Choroid plexus epithelial cell (primary cell): Measurements from ENCODE around the gene HEYL.

Experiments
- DNase-seq: peaks from one replicate; pipeline ENCODE4 v3.0.0-alpha.2; 2010; ENCODE audit warnings: low read depth
- H3K4me3 ChIP-seq: 2 replicates; pipeline ENCODE4 v1.5.1; 2011; ENCODE audit warnings: low read depth, mild to moderate bottlenecking, control low read depth, low read length, moderate library complexity
- TF ChIP-seq, protein P1 (sequence below): conservative IDR thresholded peaks from 2 replicates; pipeline ENCODE4 v1.5.1; 2011; ENCODE audit warnings: low read depth, mild to moderate bottlenecking, control low read depth, inconsistent platforms, low read length, moderate library complexity

Gene HEYL

DNA sequence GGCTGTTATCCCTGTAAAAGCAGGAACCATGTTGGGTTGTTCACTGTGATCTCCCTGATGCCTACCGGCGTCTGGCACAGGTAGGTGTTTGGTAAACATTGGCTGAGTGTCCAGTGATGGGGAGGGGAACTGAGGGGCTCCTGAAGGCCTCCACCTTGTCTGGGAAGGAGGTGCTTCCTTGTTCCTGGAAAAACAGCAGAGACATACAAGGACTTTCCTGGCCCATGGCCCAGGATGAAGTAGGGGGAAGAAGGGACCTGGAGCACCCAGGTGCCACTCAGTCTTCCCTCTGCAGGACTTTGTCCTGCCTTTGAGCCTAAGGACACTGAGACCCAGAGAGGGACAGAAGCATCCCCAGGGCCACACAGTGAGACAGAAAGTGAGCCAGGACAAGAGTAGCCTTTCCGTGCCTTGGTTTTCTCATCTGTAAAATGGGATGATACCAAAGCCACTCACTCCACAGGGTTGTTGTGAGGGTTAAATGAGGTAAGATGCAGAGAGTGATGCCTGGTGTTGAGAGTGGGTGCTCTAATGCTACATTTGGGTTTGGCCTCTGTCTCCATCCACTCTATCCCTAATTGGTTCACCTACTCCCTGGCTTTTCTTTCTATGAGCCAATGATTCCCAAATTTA lies 6.1 kb upstream of the HEYL start:
- TF ChIP-seq, protein P1, sequence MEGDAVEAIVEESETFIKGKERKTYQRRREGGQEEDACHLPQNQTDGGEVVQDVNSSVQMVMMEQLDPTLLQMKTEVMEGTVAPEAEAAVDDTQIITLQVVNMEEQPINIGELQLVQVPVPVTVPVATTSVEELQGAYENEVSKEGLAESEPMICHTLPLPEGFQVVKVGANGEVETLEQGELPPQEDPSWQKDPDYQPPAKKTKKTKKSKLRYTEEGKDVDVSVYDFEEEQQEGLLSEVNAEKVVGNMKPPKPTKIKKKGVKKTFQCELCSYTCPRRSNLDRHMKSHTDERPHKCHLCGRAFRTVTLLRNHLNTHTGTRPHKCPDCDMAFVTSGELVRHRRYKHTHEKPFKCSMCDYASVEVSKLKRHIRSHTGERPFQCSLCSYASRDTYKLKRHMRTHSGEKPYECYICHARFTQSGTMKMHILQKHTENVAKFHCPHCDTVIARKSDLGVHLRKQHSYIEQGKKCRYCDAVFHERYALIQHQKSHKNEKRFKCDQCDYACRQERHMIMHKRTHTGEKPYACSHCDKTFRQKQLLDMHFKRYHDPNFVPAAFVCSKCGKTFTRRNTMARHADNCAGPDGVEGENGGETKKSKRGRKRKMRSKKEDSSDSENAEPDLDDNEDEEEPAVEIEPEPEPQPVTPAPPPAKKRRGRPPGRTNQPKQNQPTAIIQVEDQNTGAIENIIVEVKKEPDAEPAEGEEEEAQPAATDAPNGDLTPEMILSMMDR, result no peak
- H3K4me3 ChIP-seq, result no peak overlapping the region
- DNase-seq, result no peak

DNA sequence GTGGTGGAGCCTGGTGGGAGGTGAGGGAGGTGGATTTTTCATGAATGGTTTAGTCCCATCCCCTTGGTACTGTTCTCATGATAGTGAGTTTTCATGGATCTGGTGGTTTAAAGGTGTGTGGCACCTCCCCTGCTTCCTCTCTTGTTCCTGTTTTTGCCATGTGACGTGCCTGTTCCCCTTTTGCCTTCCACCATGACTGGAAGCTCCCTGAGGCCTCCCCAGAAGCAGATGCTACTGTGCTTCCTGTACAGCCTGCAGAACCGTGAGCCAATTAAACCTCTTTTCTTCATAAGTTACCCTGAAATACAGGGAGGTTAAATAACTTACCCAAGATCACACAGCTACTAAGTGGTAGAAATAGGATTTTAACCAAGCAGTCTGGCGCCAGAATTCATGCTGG lies 4.3 kb upstream of the HEYL start:
- DNase-seq, result no peak
- no peak overlapping the region for H3K4me3 ChIP-seq
- TF ChIP-seq, protein P1, result no peak

- TF ChIP-seq, protein P1, result no peak
- H3K4me3 ChIP-seq, result no peak overlapping the region
- no peak for DNase-seq
Measured at GRCh38 chr1:39642796-39643195, 3.4 kb upstream of the HEYL start.

- DNase-seq, result no peak
- no peak overlapping the region for H3K4me3 ChIP-seq
- TF ChIP-seq, protein P1, result no peak
Measured at GRCh38 chr1:39640861-39641260, 1.4 kb upstream of the HEYL start.

DNA sequence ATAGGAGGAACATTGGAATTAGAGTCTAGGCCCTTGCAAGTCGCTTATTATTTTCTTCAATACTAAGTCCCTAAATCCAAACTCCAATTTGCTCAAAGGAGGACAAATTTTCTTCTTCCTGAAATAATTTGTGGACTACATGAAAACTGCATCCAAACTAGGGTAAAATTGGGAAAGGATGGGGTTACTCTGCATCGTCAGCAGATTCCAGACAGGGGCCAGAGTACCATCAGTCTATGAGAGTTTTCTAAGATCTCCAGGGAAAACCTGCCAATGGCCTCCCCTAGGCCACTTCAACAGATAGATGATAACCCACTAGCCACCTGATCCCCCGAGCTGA lies 508 bp downstream of the HEYL start:
- peak overlapping the region; percentile 44 for H3K4me3 ChIP-seq
- DNase-seq, result no peak
- TF ChIP-seq, protein P1, result no peak

DNA sequence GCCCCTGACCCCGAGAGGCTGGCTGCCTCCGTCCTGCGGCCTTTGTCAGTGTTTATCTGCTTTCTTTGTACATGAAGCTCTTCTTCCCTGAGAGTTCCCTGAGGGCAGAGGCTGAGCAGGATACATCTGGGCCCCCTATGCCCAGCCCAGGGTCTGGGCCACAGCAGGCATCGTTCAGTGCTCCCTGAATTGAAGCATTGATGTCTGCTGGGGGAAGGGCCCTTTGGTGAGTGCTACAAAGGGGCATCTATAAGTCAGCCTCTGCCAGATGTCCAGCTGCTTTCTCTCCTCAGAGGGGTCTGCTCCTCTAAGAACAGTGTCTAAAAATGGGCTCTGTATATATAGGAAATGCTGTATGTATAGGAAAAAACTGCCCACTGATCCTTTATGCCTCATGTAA lies 2.1 kb downstream of the HEYL start:
- no peak overlapping the region for H3K4me3 ChIP-seq
- no peak for DNase-seq
- TF ChIP-seq, protein P1, result no peak

GRCh38 chr1:39635871-39636210 lies 3.6 kb downstream of the HEYL start:
- no peak for DNase-seq
- TF ChIP-seq, protein P1, result no peak
- no peak overlapping the region for H3K4me3 ChIP-seq
